ENCODE results near the gene TTC39B.

DNA sequence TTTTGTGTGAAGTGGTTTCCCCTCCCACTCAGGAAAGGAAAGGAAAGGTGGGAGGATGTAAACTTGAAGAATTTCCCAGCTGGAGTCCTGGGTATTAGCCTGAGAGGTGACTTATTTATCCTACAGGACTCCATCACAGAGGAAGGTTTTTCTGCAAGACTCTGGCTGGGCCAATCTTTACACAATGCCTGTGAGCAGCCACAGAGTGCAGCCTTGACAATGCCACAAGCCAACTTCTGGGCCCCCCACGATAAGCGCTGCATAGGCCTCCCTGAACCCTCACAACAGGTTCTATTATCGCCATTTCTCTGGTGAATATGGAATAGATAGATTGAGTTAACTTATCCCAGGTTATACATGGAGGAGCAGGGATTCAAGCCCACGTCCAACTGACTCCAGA lies 12.4 kb downstream of the TTC39B start:
- TF ChIP-seq GATA2 (IDR thresholded peaks at IDR 0.05; ENCODE audit: low read depth, low read length) = no peak
- no peak for TF ChIP-seq GATA3 (IDR thresholded peaks at IDR 0.05; ENCODE audit: low read depth, low read length)

All from SH-SY5Y (cell line).